Effector memory CD8-positive, alpha-beta T cell (primary cell): ENCODE data around the gene INPP5A.

ENCODE experiments used
- ATAC-seq: fragments of 150-1000 bp; cut with Tn5 transposase; replicated peaks from 2 replicates; pipeline ENCODE4 v1.10.0; 2021; ENCODE audit warnings: mild to moderate bottlenecking, moderate library complexity
- DNase-seq, 3 experiments: peaks; one replicate each; pipeline ENCODE4 v3.0.0; 2021
- H3K27ac Mint-ChIP-seq, 2 donors: one replicate each; pipeline ENCODE4 v1.8.0; 2022; ENCODE audit warnings: mild to moderate bottlenecking in 2 of 2, mixed read lengths in 2 of 2, moderate library complexity in 2 of 2
- H3K27me3 Mint-ChIP-seq, 2 donors: one replicate each; pipeline ENCODE4 v1.8.0; 2022; ENCODE audit warnings: mixed read lengths in 2 of 2
- H3K36me3 Mint-ChIP-seq: one replicate; pipeline ENCODE4 v1.8.0; 2022; ENCODE audit warnings: mild to moderate bottlenecking, moderate library complexity, mixed read lengths; ENCODE audit not compliant: insufficient read depth
- H3K4me1 Mint-ChIP-seq, 2 donors: one replicate each; pipeline ENCODE4 v1.8.0; 2022; ENCODE audit warnings: low read depth in 2 of 2, mixed read lengths in 2 of 2
- H3K4me3 Mint-ChIP-seq, 2 donors: one replicate each; pipeline ENCODE4 v1.8.0; 2022; ENCODE audit warnings: mild to moderate bottlenecking in 2 of 2, mixed read lengths in 2 of 2, moderate library complexity in 2 of 2
- H3K9me3 Mint-ChIP-seq, 2 donors: one replicate each; pipeline ENCODE4 v1.8.0; 2022; ENCODE audit warnings: mixed read lengths in 2 of 2

INPP5A gene

DNA sequence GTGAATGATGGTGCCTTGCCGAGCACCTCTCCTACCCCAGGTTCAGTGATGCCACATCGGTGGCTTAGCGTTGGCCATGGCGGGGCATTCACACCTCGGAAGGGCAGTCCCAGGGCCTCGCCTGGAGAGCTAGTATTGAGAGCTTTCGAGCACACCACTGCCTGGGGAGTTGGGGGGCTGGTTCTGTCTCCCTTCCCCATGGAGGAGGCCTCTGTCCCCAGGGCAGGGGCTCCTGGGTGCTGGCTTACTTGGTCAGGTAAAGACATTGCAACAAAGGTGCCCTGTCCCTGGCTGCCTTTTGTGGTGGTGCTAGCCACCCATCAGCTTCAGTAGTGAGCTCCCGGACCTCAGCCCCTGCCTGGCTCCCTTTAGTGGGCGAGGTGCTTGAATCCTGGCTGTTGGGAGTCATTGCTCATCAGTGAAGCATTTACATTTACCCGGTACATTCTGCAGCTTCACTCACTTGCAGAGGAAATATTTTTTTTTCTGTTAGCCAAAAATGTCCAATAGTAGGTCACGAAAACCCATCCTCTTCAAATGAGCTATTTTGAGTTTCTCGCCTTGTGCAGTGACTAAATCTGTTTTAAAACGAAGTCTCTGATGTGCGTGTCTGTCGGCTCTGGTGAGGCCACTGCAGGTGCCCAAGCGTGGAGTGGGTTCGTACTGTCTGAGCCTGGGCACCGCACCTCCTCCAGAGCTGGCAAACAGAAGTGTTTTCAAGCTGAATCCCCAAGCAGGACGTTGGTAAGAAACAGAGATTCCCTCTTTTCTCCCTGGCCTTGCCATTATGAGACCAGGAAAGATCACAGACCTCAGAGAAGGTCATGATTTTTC is 95.5 kb downstream of the INPP5A start:
- ATAC-seq: no peak
- H3K36me3 Mint-ChIP-seq: no peaks in the 10 kb centered on the region

DNA sequence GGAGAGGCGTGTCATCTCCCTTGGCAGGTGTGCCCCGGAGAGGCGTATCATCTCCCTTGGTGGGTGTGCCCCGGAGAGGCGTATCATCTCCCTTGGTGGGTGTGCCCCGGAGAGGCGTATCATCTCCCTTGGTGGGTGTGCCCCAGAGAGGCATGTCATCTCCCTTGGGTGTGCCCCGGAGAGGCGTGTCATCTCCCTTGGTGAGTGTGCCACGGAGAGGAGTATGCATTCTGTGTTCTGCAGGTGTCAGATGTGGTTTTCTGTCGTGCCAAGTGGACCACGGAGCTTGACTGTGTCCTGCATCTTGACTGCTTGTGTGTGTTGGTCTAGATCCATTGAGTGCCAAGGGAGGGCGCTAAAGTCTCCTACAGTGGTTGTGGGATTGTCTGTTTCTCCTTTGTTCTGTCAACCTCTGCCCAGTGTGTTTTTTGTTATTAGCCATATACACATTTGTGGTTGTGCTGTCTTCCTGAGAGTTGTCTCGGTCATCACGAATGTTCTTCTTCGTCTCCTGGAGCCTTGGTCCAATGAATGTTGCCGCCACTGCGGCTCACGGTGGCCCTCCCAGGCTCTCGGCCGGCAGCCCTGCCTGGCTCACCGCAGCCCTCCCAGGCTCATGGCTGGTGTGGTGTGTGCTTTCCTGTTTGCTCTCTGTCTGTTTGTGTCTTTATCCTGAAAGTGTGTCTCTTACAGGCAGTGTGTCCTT is 96.8 kb downstream of the INPP5A start:
- Mint-ChIP-seq H3K4me3 (no peak overlapping the region), H3K27me3 (no peaks in the 10 kb centered on the region), H3K4me1 (peaks cover 16 to 23% of the 10 kb centered on the region in 2 donors), H3K36me3 (no peaks in the 10 kb centered on the region), H3K9me3 (no peaks in the 10 kb centered on the region), H3K27ac (no peak overlapping the region)
- no peak for DNase-seq
- no peak for ATAC-seq

More for the DNA sequence above, 95.5 kb downstream of the INPP5A start:
- no peaks in the 10 kb centered on the region for H3K27me3 Mint-ChIP-seq
- H3K27ac Mint-ChIP-seq: no peak overlapping the region
- DNase-seq: no peak
- H3K9me3 Mint-ChIP-seq: no peaks in the 10 kb centered on the region
- no peak overlapping the region for H3K4me3 Mint-ChIP-seq
- peaks cover 19 to 24% of the 10 kb centered on the region in 2 donors for H3K4me1 Mint-ChIP-seq

DNA sequence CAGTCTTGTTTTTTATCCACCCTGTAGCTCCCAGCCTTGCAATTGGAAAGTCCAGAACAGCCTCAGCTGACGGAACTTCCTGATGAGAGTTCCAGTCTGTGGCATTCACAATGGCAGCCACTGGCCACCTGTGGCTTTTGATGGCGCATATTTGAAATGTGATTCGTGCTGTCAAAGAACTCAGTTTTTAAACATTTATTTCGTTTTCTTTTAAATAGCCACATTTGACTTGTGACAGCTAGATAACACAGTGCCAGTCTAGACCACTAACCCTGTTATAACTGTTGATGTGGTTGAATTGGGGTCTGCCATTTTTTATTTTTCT is 97.3 kb downstream of the INPP5A start:
- no peaks in the 10 kb centered on the region for H3K36me3 Mint-ChIP-seq
- ATAC-seq (no peak), DNase-seq (no peak)
- H3K4me3 Mint-ChIP-seq: no peak overlapping the region
- peaks cover 13 to 18% of the 10 kb centered on the region in 2 donors for H3K4me1 Mint-ChIP-seq
- no peaks in the 10 kb centered on the region for H3K27me3 Mint-ChIP-seq
- H3K27ac Mint-ChIP-seq: no peak overlapping the region
- H3K9me3 Mint-ChIP-seq: no peaks in the 10 kb centered on the region

DNA sequence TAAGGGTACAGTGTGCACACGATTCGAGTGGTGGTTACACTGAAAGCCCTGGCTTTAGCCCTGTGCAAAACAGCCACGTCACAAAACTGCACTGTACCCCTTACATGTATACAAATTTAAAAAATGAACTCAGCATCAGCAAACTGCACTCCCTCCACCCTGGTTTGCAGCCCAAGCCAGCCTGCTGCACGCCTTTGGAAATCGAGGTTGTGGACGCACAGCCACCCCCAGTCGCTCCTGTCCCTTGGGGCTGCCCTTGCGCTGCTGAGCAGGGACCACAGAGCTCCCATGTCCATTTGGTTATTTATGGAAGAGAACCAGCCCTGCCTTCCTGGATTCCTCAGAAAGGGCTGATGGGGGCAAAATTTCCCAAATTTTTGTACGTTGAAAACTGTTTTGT is 98.8 kb downstream of the INPP5A start:
- no peak for ATAC-seq
- Mint-ChIP-seq H3K36me3 (no peaks in the 10 kb centered on the region), H3K27me3 (no peaks in the 10 kb centered on the region)

DNA sequence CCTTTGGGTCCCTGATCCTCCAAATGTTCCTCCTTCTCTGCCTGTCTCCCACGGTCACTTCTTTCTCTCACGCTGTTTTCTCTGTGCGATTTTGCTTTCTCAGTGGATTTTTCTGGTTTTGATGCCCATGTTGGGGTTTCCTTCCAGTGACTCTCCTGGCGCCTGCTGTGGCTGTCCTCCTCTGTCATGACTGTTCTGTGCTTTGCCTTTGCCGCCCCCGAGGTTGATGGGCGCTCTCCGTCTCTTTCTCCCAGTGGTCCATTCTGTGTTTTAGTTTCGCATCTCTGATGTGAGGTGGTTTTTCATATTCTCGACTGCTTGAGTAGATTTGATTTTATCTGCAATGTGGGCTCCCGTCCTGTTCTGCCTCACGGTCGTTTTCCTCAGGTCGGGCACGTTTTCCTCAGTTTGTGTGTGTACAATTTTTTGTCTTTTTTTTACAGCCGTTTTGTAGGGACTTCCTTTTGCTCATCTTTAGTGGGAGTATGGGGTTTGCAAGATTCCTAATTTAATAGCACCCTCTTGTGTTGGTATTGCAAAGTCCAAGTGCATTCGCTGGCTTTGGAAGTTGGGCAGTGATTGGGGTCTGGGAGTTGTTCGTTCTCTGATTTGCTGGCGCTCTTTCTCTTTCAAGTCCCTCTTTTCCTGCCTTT is 100.0 kb downstream of the INPP5A start:
- ATAC-seq: peak; percentile 73
- Mint-ChIP-seq H3K27ac (peak overlapping the region in 1 of 2 donors; percentile 8), H3K9me3 (no peaks in the 10 kb centered on the region), H3K27me3 (no peaks in the 10 kb centered on the region), H3K4me3 (no peak overlapping the region), H3K36me3 (no peaks in the 10 kb centered on the region), H3K4me1 (peaks cover 12 to 23% of the 10 kb centered on the region in 2 donors)
- peak in 2 of 3 experiments; percentile 12 to 24 for DNase-seq

More for the DNA sequence above, 98.8 kb downstream of the INPP5A start:
- peaks cover 12 to 17% of the 10 kb centered on the region in 2 donors for H3K4me1 Mint-ChIP-seq
- H3K9me3 Mint-ChIP-seq: no peaks in the 10 kb centered on the region
- no peak overlapping the region for H3K4me3 Mint-ChIP-seq
- DNase-seq: no peak
- H3K27ac Mint-ChIP-seq: no peak overlapping the region

DNA sequence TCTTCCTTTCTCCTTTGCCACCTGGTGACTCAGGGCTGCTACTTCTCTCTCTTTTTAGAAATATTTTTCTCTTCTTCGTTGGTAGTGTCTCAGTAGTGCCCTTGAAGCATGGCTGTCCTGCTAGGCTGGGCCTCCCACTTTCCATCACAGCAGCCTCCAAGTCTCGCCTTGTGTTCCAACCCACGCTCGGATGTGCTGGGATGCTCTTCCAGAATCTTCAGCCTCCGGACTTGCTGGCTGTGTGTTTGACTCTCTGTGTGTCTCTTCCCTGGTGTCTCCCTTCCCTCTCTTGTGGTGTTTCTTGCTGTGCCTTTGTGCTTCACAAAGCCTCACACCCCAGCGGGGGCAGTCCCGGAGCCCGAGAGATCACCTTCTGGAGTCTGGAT is 100.5 kb downstream of the INPP5A start:
- no peaks in the 10 kb centered on the region for H3K27me3 Mint-ChIP-seq
- H3K36me3 Mint-ChIP-seq: no peaks in the 10 kb centered on the region
- ATAC-seq (no peak), DNase-seq (no peak)
- H3K4me1 Mint-ChIP-seq: peaks cover 11 to 23% of the 10 kb centered on the region in 2 donors
- no peak overlapping the region for H3K4me3 Mint-ChIP-seq
- H3K9me3 Mint-ChIP-seq: no peaks in the 10 kb centered on the region
- H3K27ac Mint-ChIP-seq: no peak overlapping the region

DNA sequence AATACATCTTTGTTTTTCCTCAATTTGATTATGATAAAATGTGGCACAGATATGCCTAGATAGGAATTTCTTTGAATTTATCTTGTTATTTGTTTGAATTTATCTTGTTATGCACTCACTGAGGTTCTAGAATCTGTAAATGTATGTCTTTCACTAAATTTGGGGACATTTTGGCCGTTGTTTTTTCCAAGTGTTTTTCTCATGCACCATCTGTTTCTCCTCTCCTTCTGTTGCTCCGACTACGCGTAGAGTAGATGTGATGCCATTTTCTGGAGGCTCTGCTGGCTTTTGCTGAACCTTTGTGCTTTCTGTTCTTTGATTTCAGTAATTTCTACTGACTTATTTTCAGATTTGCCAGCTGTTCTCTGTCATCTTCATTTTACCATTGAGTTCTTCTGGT is 101.9 kb downstream of the INPP5A start:
- no peak overlapping the region for H3K4me3 Mint-ChIP-seq

DNA sequence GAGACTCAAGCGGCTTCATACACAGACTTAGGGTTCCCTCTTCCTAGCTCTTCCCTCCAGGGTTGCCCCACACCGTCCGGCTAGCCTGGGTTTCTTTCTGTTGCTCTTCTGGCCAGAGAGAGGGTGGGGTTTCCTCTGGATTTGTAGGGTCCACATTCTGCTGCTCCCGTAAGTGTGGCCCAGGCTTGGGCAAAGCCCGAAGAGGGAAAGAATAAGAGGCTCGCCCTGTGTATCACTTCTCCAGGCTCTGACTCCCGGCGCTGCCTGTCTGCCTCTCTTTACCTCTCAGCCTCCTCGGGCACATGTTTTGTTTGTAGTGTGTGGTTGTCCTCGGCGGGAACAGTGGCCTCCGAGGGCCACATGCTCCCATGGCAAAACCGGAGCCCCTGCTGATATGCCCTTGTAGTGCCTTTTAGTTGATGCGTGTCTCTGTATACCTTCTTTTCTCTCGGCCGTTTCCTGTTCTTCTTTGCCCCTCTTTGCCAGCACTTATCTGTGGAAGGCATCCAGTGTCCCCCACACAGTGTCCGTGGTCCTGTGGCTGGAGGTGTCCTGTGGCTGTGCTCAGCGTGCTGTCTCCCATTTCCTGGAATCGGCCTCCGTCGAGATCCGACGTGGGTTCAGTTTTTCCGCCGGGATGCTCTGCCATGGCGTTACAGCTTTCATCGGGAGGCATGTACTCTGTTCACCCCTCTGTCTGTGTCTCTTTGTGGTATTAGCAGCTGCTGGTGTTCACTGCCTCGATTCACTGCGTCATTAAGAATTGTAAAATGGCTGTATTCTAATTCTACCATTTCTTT is 102.9 kb downstream of the INPP5A start:
- Mint-ChIP-seq H3K27ac (no peak overlapping the region), H3K9me3 (no peaks in the 10 kb centered on the region), H3K4me1 (peaks cover 8 to 16% of the 10 kb centered on the region in 2 donors), H3K4me3 (no peak overlapping the region), H3K36me3 (peaks cover 3% of the 10 kb centered on the region), H3K27me3 (no peaks in the 10 kb centered on the region)
- DNase-seq (no peak), ATAC-seq (no peak)

More for the DNA sequence above, 101.9 kb downstream of the INPP5A start:
- no peaks in the 10 kb centered on the region for H3K9me3 Mint-ChIP-seq
- ATAC-seq (no peak), DNase-seq (no peak)
- peaks cover 11 to 21% of the 10 kb centered on the region in 2 donors for H3K4me1 Mint-ChIP-seq
- no peaks in the 10 kb centered on the region for H3K36me3 Mint-ChIP-seq
- no peaks in the 10 kb centered on the region for H3K27me3 Mint-ChIP-seq
- H3K27ac Mint-ChIP-seq: no peak overlapping the region

DNA sequence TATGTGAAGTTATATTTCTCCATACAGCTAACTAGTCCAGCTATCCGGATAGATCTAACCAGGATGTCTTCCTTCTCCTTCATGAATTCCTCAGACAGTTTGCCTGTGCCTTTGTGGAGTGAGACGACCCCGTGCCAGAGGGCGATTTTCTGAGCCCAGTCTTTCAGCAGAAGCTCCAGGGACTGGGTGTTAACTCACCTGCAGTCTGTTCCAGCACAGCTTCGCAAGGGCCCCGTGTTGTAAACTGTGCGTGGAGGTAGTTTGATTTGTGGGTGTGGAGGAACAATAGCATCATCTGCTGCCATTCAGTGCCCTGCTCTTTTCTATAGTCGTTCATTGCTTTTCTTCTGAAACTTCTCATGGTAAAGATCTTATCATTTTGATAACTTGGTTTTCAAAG is 103.8 kb downstream of the INPP5A start:
- no peak overlapping the region for H3K27ac Mint-ChIP-seq
- ATAC-seq (no peak), DNase-seq (no peak)
- H3K27me3 Mint-ChIP-seq: no peaks in the 10 kb centered on the region
- H3K36me3 Mint-ChIP-seq: peaks cover 3% of the 10 kb centered on the region
- no peaks in the 10 kb centered on the region for H3K9me3 Mint-ChIP-seq
- H3K4me1 Mint-ChIP-seq: peaks cover 8 to 16% of the 10 kb centered on the region in 2 donors
- H3K4me3 Mint-ChIP-seq: no peak overlapping the region

DNA sequence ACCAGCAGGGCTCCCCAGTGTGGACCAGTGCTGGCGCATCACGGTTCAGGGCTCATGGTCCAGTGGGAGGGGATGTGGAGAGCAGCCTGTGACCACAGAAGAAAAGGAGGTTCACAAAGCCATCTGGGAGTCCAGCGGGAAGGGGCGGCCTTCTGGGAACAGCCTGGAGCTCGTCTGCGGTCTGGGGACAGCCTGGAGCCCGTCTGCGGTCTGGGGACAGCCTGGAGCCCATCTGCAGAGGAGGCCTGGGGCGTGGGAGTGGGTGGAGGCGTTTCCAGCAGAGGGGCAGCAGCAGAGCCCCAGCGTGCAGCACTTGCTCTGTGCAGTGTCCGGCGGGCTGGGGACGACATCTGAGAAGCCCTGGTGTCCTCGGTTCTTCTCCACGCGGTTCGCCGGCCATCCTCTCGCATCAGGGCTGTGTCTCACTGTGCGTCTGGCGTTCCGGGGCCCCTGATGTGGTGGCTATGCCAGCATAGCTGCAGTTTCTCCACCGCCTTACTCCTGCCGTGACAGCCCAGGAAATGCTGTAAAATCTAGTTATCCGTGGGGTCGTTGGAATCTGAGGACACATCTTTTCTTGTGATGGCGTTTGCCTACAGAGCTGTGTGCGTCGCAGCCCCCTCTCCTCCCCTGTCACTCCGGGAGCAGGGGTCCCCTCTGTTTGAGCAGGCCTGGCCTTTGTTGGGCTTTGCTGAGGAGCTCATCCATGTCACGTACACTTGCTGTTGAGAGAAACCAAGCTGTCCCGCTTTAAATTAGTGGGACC is 104.6 kb downstream of the INPP5A start:
- Mint-ChIP-seq H3K36me3 (peaks cover 3% of the 10 kb centered on the region), H3K9me3 (no peaks in the 10 kb centered on the region), H3K27me3 (no peaks in the 10 kb centered on the region), H3K4me1 (peaks cover 8 to 16% of the 10 kb centered on the region in 2 donors), H3K27ac (no peak overlapping the region), H3K4me3 (no peak overlapping the region)
- ATAC-seq (no peak), DNase-seq (no peak)

DNA sequence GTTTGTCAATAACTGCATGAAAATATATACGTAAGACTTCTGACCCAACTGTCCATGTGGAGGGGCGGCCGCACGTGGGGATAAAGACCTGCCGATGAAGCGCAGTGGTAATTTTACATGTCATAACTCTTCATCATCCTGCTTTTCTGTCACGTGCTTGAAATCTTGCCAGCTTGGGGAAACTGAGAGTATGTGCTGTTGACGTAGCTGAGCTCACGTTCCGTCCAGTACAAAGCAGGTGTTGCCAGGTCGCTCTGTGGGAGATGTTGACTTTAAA is 105.1 kb downstream of the INPP5A start:
- no peak overlapping the region for H3K27ac Mint-ChIP-seq
- peaks cover 5 to 15% of the 10 kb centered on the region in 2 donors for H3K4me1 Mint-ChIP-seq
- H3K9me3 Mint-ChIP-seq: no peaks in the 10 kb centered on the region
- DNase-seq (no peak), ATAC-seq (no peak)
- peaks cover 3% of the 10 kb centered on the region for H3K36me3 Mint-ChIP-seq
- H3K27me3 Mint-ChIP-seq: no peaks in the 10 kb centered on the region
- no peak overlapping the region for H3K4me3 Mint-ChIP-seq

DNA sequence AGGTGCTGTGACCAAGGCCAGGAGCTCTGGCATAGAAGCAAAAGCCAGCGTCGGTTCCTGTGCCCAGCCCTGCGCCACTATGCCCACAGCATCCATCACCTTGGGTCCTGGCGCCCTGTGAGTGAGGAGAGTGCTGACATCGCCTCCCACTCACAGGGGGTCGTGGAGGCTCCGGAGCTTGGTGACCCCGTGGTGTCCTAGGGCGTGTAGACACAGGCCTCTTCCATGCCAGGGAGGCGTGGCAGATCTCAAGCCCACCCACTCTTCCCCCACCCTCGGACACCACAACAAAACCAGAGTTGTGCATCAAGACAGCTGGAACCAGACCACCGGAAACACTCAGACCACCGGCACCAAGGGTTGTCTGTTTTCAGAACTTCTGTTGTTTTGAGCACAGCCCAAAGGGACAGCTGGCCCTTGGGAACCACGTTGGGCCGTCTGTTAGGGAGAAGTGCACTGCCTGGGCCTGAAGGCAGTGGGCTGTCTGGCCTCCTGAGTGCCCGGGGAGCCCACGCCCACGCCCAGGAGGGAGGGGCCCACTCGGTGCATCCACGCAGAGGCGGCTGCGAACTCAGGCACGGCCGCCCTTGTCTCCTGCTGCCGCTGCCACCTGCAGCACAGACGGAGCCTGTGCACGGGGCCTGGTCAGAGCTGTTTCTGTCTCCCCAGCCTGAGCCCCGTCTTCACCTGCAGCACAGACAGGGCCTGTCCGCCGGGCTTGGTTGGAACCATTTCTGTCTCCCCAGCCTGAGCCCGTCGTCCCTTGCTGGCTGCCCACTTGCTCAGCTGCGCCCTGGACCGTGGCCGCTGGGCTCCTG is 106.3 kb downstream of the INPP5A start:
- Mint-ChIP-seq H3K36me3 (peaks cover 5% of the 10 kb centered on the region), H3K4me1 (peaks cover 0 to 11% of the 10 kb centered on the region in 2 donors), H3K27ac (no peak overlapping the region), H3K4me3 (no peak overlapping the region), H3K9me3 (no peaks in the 10 kb centered on the region), H3K27me3 (no peaks in the 10 kb centered on the region)
- DNase-seq: no peak
- ATAC-seq: no peak
